Mucosa of stomach (tissue), 1 donor: Measurements from ENCODE around the gene ARMC2.
"Not testable (repeated sequence)": the region's sequence is repeated elsewhere in the genome, so short reads cannot be mapped to it uniquely, and the experiment has no call there.

Experiments used
- H3K27me3 ChIP-seq: one replicate; pipeline ENCODE4 v1.7.0; 2013; ENCODE audit warnings: mild to moderate bottlenecking, low read length; ENCODE audit not compliant: control insufficient read depth, insufficient read depth
- H3K36me3 ChIP-seq: one replicate; pipeline ENCODE4 v1.7.0; 2013; ENCODE audit warnings: low read length; ENCODE audit not compliant: control insufficient read depth, insufficient read depth
- H3K4me1 ChIP-seq: one replicate; pipeline ENCODE4 v1.7.0; 2013; ENCODE audit warnings: mild to moderate bottlenecking, low read length; ENCODE audit not compliant: control insufficient read depth, insufficient read depth
- H3K4me3 ChIP-seq: one replicate; pipeline ENCODE4 v1.7.0; 2013; ENCODE audit warnings: low read length
- H3K9ac ChIP-seq: one replicate; pipeline ENCODE4 v1.7.0; 2013; ENCODE audit warnings: mild to moderate bottlenecking, low read length, moderate library complexity
- H3K9me3 ChIP-seq: one replicate; pipeline ENCODE4 v1.7.0; 2013; ENCODE audit warnings: mild to moderate bottlenecking, low read length, moderate library complexity; ENCODE audit not compliant: control insufficient read depth
- donor health status: Pancreatic carcinoma.

Gene ARMC2

DNA sequence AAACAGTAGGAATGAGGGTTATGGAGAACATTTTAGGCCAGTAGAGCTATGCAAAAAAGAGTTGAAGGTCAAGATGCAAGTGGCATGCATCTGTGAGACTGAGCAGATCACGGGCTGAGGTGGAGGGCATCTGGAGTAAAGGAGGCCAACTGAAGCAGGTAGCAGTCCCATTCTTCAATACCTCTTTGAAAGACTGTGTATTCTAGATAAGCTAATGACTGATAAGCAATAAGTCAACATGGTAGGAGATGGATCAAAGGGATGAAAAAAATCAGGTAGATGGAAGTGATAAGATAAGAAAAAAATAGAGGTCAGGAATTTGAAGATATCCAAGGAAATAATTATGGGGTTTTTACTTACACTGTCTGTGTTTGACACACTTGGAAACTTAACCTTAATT is 55.6 kb downstream of the ARMC2 start:
- H3K27me3 ChIP-seq: no peaks in the 10 kb centered on the region
- H3K4me1 ChIP-seq: peaks cover 8% of the 10 kb centered on the region

DNA sequence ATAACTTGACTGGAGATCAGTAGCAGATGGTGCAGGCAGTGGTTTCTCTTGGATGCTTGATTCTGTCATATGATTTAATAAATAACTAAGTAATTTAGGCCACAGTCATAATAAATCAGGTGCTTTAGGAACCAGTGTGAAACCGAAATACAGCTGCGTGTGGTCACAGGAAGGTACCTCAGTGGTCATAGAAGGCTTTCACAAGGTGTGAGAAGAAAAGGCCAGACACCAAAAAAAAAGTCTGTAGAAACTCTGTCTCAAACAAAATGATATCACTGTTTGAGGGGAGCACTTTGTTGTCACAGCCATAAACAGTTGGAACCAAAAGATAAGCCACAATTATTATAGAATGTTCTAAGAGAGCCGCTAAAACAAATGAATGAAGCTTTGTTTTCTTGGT is 56.5 kb downstream of the ARMC2 start:
- H3K36me3 ChIP-seq: no peaks in the 10 kb centered on the region
- no peak overlapping the region for H3K4me3 ChIP-seq
- no peaks in the 10 kb centered on the region for H3K27me3 ChIP-seq
- no peaks in the 10 kb centered on the region for H3K9me3 ChIP-seq
- H3K9ac ChIP-seq: no peak overlapping the region
- H3K4me1 ChIP-seq: peaks cover 8% of the 10 kb centered on the region

More for the DNA sequence above, 55.6 kb downstream of the ARMC2 start:
- H3K9ac ChIP-seq: no peak overlapping the region
- H3K4me3 ChIP-seq: no peak overlapping the region
- no peaks in the 10 kb centered on the region for H3K36me3 ChIP-seq
- no peaks in the 10 kb centered on the region for H3K9me3 ChIP-seq

DNA sequence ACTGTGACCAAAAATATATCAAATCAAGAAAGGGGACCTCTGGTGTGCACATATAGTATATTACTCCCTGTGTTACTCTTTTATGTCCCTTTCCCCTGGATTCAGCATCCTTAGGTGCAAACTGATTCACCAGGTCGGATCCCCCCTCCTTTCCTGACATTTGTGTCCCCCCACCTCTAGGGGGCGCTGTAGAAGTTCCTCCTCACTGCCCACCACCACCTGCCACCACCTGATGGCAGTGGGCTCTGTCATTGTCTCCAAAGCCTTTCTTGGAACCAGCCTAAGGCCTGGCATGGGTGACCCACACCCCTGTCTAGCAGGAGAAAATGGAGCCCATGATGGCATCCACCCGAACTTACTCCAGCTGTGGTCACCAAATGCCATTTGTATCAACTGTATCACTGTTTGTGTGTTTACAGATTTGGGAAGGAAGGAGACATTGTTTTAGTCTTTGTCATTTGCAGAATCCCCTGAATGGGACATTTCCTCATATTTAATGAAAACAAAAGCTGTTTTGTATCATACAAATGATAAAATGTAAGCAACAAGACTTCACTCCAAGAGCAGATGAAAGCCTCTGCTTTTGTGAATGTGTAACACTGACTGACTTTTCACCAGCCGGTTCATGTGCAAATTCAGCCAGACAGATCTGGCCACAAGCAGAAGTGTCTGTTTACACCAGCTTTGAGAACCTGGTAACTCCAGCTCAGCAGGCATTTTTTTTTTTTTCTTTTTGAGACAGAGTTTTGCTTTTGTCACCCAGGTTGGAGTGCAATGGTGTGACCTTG is 66.2 kb downstream of the ARMC2 start:
- no peaks in the 10 kb centered on the region for H3K36me3 ChIP-seq
- H3K9ac ChIP-seq: no peak overlapping the region
- no peaks in the 10 kb centered on the region for H3K27me3 ChIP-seq
- H3K4me1 ChIP-seq: no peaks in the 10 kb centered on the region
- no peak overlapping the region for H3K4me3 ChIP-seq
- no peaks in the 10 kb centered on the region for H3K9me3 ChIP-seq

DNA sequence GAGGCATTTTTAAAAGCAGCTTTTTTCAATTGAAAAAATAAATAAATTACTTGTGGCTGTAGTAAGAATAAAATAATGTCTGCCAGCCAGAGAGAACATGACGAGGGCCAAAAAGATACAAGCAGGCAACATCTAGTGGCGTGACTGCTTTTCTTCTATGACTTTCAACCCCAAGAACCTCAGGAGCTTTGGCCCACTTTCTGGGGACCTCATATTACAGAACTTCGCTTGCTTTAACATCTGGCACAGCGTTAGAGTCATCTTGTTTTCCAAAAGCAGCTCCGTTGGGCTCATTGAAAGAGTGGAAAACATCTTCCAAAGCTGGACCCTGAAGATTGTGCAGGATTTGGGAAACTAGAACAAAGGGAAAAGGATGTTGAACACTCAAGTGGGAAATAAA is 67.0 kb downstream of the ARMC2 start:
- no peak overlapping the region for H3K9ac ChIP-seq
- no peaks in the 10 kb centered on the region for H3K27me3 ChIP-seq
- H3K9me3 ChIP-seq: no peaks in the 10 kb centered on the region
- no peak overlapping the region for H3K4me3 ChIP-seq
- H3K36me3 ChIP-seq: no peaks in the 10 kb centered on the region
- H3K4me1 ChIP-seq: no peaks in the 10 kb centered on the region

DNA sequence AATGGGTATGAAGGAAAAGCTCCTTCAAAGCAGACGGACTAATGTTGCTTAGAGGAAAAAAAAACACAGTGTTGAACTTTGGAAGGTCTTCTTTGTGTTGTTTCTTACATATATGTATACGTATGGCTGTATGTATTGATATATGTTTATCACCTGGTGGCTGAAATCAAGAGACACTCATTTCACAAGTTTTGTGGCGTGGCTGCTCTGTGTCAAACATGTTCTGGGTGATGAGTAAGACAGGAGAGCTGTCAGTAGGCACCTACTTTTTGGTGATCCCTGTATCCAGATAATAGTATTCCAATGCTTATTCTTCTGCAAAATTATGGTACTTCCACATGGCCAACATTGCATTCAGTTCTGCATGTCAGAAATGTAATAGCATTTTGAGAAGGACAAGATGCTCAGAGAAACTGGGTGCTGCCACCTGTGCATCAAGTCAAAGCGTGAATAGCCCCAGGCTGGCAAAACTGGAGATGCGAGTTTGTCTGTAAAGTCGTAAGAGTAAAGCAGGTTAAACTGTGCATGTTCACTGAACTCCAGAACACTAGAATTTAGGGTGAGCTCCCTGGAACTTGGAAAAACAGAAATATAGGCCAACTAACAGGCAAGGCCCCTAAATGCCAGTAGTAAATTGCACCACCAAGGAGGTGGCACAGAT is 67.9 kb downstream of the ARMC2 start:
- H3K36me3 ChIP-seq: no peaks in the 10 kb centered on the region
- no peak overlapping the region for H3K9ac ChIP-seq
- no peak overlapping the region for H3K4me3 ChIP-seq
- H3K4me1 ChIP-seq: peaks cover 9% of the 10 kb centered on the region
- H3K9me3 ChIP-seq: no peaks in the 10 kb centered on the region
- H3K27me3 ChIP-seq: no peaks in the 10 kb centered on the region

DNA sequence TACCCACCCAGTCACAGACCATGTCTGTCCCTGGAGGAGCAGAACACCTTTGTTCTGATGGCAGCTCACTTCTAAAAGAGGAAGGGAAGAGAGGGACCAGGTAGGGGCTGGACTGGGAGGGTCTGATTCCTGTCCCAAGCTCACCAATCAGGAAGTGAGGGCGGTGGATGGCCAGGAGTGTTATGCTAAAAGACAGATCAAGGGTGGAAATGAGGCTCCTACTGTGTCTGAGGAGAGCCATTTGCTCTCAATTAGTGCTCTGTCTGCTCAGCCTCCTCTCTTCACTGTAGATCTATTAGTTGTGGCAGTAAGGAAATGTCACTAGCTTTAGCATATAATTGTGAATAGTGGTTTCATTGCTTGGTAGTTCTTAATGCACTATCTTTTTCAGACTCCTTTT is 72.5 kb downstream of the ARMC2 start:
- Histone ChIP-seq H3K9me3 (no peaks in the 10 kb centered on the region), H3K27me3 (no peaks in the 10 kb centered on the region), H3K4me3 (no peak overlapping the region), H3K4me1 (peaks cover 9% of the 10 kb centered on the region), H3K36me3 (no peaks in the 10 kb centered on the region), H3K9ac (no peak overlapping the region)

DNA sequence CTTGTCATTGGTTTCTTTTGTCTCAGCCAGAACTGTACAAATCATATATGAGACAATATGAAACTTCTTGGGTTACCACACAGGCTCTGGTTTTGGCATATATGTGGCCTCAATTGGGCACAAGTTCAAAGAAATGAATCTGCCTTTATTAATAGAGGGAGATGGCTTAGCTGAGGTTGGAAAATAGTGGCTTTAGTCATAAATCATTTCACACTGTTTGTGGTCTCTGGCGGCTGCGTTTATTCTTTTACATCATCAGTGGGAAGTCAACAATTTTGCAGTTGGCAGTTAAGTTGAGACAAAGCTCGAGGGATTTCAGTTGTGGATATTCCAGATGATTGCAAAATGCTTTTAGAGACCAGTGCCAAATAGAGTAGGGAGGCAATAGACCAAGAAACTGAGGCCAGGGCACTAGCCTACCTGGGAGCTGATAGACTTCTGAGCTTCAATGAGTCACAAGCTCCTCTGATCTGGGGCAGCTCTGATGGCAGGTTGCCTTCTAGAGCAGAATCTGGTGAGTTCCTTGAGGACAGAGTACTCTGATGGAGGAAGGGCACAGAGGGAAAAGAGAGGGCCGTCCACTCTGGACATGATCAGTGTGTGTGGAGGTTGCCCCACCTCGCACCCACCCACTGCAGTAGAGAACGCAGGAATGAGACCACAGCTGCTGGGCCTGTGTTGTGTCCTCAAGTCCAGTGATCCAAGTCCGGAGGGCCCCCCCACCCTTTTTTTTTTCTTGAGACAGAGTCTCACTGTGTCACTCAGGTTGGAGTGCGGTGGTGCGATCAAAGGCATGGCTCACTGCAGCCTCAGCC is 73.5 kb downstream of the ARMC2 start:
- Histone ChIP-seq H3K36me3 (no peaks in the 10 kb centered on the region), H3K4me3 (no peak overlapping the region), H3K9me3 (no peaks in the 10 kb centered on the region), H3K27me3 (no peaks in the 10 kb centered on the region), H3K4me1 (peaks cover 9% of the 10 kb centered on the region), H3K9ac (no peak overlapping the region)

DNA sequence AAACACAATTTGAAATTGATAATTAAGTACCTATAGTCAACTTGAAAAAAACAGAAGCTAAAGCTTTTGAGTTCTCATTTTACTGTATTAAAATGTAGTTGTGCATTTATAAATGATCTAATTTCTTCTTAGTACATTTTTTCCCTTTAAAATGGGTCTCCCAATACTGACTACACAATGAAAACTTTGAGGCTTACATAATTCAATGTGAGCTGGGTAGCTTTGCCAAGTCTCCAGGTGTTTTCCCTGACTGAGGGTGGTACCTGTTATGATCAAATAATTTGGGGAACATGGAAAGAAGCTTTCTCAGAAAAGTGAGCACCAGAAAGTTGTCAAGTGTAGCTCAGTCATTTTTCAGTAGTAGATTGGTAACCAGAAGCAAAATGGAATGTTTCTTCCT is 74.3 kb downstream of the ARMC2 start:
- no peaks in the 10 kb centered on the region for H3K36me3 ChIP-seq
- H3K9ac ChIP-seq: no peak overlapping the region
- H3K4me1 ChIP-seq: peaks cover 9% of the 10 kb centered on the region
- H3K27me3 ChIP-seq: no peaks in the 10 kb centered on the region
- no peaks in the 10 kb centered on the region for H3K9me3 ChIP-seq
- no peak overlapping the region for H3K4me3 ChIP-seq

DNA sequence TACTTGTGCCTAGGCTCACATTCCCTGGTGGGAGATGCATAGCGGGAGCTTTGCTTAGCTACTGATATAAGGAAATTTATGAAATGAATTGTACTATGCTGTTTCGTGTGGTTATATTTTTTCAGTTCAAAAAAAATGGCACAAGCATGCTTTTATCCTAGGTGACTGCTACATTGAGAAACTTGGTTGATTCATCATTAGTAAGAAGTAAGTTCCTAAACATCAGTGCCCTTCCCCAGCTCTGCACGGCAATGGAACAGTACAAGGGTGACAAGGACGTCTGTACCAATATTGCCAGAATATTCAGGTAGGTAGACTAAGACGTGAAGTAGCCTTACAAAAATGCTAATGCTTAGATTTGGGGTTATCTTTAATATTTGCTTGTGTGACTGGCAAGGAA is 79.7 kb downstream of the ARMC2 start:
- Histone ChIP-seq H3K4me3 (no peak overlapping the region), H3K36me3 (no peaks in the 10 kb centered on the region), H3K27me3 (no peaks in the 10 kb centered on the region), H3K9me3 (no peaks in the 10 kb centered on the region), H3K9ac (no peak overlapping the region), H3K4me1 (no peaks in the 10 kb centered on the region)

DNA sequence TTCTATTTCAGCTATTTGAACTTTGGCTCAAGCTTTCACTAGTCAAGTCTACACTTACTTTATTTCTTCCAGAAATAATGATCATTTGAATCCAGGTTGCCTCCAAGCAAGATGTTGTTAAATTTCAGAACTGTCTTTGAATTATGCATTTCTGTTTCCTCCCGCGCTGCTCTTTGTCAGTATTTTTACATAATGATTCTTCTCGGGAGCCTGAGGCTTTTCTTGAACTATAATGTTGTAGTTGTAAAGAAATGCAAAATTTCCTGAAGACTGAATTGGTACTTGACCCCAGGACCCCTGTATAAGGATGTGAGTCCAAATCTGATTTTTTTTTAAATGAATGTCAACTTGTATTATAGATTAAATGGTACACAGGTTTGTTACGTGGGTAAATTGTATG is 80.4 kb downstream of the ARMC2 start:
- Histone ChIP-seq H3K36me3 (no peaks in the 10 kb centered on the region), H3K4me1 (no peaks in the 10 kb centered on the region), H3K4me3 (no peak overlapping the region), H3K9me3 (no peaks in the 10 kb centered on the region), H3K27me3 (no peaks in the 10 kb centered on the region), H3K9ac (no peak overlapping the region)

DNA sequence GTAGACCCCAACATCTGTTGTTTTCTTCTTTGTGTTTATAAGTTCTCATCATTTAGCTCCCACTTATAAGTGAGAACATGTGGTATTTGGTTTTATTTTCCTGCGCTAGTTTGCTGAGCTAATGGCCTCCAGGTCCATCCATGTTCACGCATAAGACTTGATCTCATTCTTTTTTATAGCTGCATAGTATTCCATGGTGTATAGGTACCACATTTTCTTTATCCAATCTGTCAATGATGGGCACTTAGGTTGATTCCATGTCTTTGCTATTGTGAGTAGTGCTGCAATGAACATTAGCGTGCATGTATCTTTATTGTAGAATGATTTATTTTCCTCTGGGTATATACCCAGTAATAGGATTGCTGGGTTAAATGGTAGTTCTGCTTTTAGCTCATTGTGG is 82.9 kb downstream of the ARMC2 start:
- not testable (repeated sequence) for H3K36me3 ChIP-seq, H3K27me3 ChIP-seq, H3K4me3 ChIP-seq, H3K4me1 ChIP-seq, H3K9ac ChIP-seq, H3K9me3 ChIP-seq

DNA sequence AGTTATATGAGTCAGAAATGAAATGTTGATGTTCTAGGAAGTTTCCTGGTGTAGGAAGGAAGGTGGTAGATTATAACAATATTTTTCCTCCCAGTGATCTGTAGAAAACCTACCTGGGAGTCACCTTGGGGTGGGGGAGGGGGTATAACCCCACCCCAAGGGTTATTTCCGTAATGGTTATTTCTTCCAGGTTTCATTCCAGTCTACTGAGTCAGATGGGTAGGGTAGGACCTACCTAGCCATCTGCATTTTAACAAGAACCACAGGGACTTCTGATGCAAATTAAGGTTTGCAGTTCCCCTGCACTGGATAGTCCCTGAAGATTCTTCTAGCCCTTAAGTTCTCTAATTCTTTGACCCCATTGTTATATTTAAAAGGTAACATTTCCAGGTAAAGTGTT is 88.9 kb downstream of the ARMC2 start:
- Histone ChIP-seq H3K9ac (no peak overlapping the region), H3K4me3 (no peak overlapping the region), H3K9me3 (no peaks in the 10 kb centered on the region), H3K4me1 (peaks cover 17% of the 10 kb centered on the region), H3K27me3 (no peaks in the 10 kb centered on the region), H3K36me3 (no peaks in the 10 kb centered on the region)
